GM19238 (cell line): Measurements from ENCODE around the gene ACTR2.
A peak's percentile ranks its signal among the peaks of the same experiment; 100 is the strongest.
"Not testable (repeated sequence)": the region's sequence is repeated elsewhere in the genome, so short reads cannot be mapped to it uniquely, and the experiment has no call there.

Experiments
- DNase-seq: peaks from one replicate; pipeline ENCODE4 v3.0.0; 2011; ENCODE audit warnings: low spot score; ENCODE audit not compliant: insufficient read length

Gene ACTR2

GRCh38 chr2:65228263-65228750, 676 bp downstream of the ACTR2 start:
- peak; percentile 16 for DNase-seq

- DNase-seq = no peak
Measured at GRCh38 chr2:65231121-65231520, 3.5 kb downstream of the ACTR2 start.

- no peak for DNase-seq
Measured at GRCh38 chr2:65231892-65232477, 4.4 kb downstream of the ACTR2 start.

- no peak for DNase-seq
Measured at GRCh38 chr2:65232636-65233035, 5.0 kb downstream of the ACTR2 start.

- DNase-seq = no peak
Measured at GRCh38 chr2:65240657-65241056, 13.0 kb downstream of the ACTR2 start.

- DNase-seq = not testable (repeated sequence)
Measured at GRCh38 chr2:65244452-65244851, 16.8 kb downstream of the ACTR2 start.

- no peak for DNase-seq
Measured at GRCh38 chr2:65252640-65253039, 25.0 kb downstream of the ACTR2 start.

- DNase-seq = no peak
Measured at GRCh38 chr2:65255356-65255755, 27.7 kb downstream of the ACTR2 start.

- DNase-seq = no peak
Measured at GRCh38 chr2:65256054-65256453, 28.4 kb downstream of the ACTR2 start.

- not testable (repeated sequence) for DNase-seq
Measured at GRCh38 chr2:65257866-65258265, 30.2 kb downstream of the ACTR2 start.

- no peak for DNase-seq
Measured at GRCh38 chr2:65261676-65262075, 34.0 kb downstream of the ACTR2 start.

GRCh38 chr2:65263262-65263661, 35.6 kb downstream of the ACTR2 start:
- no peak for DNase-seq

- no peak for DNase-seq
Measured at GRCh38 chr2:65263986-65264385, 36.4 kb downstream of the ACTR2 start.

- DNase-seq = no peak
Measured at GRCh38 chr2:65264821-65265670, 37.4 kb downstream of the ACTR2 start.

GRCh38 chr2:65265671-65266045, 38.0 kb downstream of the ACTR2 start:
- DNase-seq = no peak

GRCh38 chr2:65267008-65267407, 39.4 kb downstream of the ACTR2 start:
- no peak for DNase-seq

GRCh38 chr2:65268957-65269356, 41.3 kb downstream of the ACTR2 start:
- no peak for DNase-seq

- no peak for DNase-seq
Measured at GRCh38 chr2:65273344-65273743, 45.7 kb downstream of the ACTR2 start.

- DNase-seq = no peak
Measured at GRCh38 chr2:65275141-65275915, 47.7 kb downstream of the ACTR2 start.

- no peak for DNase-seq
Measured at GRCh38 chr2:65276609-65277008, 49.0 kb downstream of the ACTR2 start.

GRCh38 chr2:65277118-65277517, 49.5 kb downstream of the ACTR2 start:
- DNase-seq = no peak
